Subcutaneous adipose tissue (tissue), 4 donors: Measurements from ENCODE around the gene RAB7B. TPM values are rescaled to one million over a fixed set of nuclear protein-coding genes. Genes with fewer than 3 reads are reported as not detected.

Source experiments
- total RNA-seq, 4 donors: library from RNA; depleted of rRNA; stranded (reverse); fragments of >200 nt; gene quantifications; one replicate each; pipeline ENCODE4 v1.1.0, GENCODE V29; 2016
- TF ChIP-seq, protein P1 (sequence below): fragments of 450-650 bp; IDR thresholded peaks from one replicate; pipeline ENCODE4 v1.5.1; 2016; ENCODE audit warnings: low read depth, mild to moderate bottlenecking, control low read depth, antibody characterized with exemption, moderate library complexity

Gene RAB7B
- total RNA-seq, 4 donors from 2014 or later = 1.7 to 24.5 (median 7.5) TPM

GRCh38 chr1:206003854-206004800 is 932 bp upstream of the RAB7B start:
- TF ChIP-seq, protein P1, sequence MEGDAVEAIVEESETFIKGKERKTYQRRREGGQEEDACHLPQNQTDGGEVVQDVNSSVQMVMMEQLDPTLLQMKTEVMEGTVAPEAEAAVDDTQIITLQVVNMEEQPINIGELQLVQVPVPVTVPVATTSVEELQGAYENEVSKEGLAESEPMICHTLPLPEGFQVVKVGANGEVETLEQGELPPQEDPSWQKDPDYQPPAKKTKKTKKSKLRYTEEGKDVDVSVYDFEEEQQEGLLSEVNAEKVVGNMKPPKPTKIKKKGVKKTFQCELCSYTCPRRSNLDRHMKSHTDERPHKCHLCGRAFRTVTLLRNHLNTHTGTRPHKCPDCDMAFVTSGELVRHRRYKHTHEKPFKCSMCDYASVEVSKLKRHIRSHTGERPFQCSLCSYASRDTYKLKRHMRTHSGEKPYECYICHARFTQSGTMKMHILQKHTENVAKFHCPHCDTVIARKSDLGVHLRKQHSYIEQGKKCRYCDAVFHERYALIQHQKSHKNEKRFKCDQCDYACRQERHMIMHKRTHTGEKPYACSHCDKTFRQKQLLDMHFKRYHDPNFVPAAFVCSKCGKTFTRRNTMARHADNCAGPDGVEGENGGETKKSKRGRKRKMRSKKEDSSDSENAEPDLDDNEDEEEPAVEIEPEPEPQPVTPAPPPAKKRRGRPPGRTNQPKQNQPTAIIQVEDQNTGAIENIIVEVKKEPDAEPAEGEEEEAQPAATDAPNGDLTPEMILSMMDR = no peak

- TF ChIP-seq, protein P1 = no peak
These were observed 1.0 kb downstream of the RAB7B start for GRCh38 chr1:206002160-206002559.

GRCh38 chr1:206001476-206001888 is 1.7 kb downstream of the RAB7B start:
- TF ChIP-seq, protein P1 = no peak

GRCh38 chr1:206000641-206001339 is 2.4 kb downstream of the RAB7B start:
- TF ChIP-seq, protein P1 = no peak

- TF ChIP-seq, protein P1 = no peak
These were observed 4.5 kb downstream of the RAB7B start for GRCh38 chr1:205998457-205999241.

DNA sequence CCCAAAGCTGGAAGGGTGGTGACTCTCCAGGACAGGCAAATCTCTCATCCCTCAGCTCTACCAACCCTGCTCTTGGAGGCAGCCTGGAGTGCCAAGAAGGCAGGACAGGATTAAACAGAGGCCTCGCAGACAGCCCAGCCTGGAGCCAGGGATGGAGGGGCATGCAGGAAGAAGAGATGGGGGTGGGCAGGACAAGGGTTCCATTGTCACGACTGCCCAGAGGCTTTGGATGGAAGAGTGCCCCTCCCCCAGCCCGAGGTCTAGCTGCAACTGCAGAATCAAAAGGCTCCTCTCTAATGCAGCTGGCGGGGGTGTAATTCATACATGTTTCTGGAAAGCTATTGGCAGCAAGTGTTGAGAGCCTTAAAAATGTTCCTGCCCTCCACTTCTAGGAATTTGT is 8.8 kb downstream of the RAB7B start:
- TF ChIP-seq, protein P1 = no peak
